K562 (cell line): ENCODE results near the gene CD9. TPM values are rescaled to one million over a fixed set of nuclear protein-coding genes. Genes with fewer than 3 reads are reported as not detected.

Experiments used
- ATAC-seq: fragments of 200-7000 bp; cut with Tn5 transposase; 3 replicates; pipeline ENCODE4 v1.9.1; 2020; ENCODE audit warnings: moderate library complexity
- BruUV-seq: library from RNA; stranded (reverse); fragments of 400-500 nt; replicated peaks from 2 replicates; lab custom pipeline; 2021; lab: Mats Ljungman, UMichigan
- CTCF ChIA-PET: fragments of 300-600 bp; formaldehyde crosslinking; extraction: SDS; loops from one replicate; lab custom pipeline; 2021; ENCODE audit warnings: low intra/inter-chr PET ratio; lab: Yijun Ruan, JAX
- POLR2A ChIA-PET: fragments of 300-600, 350-650 bp; sonication (Branson Sonifier 250); formaldehyde crosslinking; extraction: SDS; loops from one replicate; lab custom pipeline; 2021; ENCODE audit warnings: antibody characterized with exemption, inconsistent platforms; lab: Yijun Ruan, JAX
- DNase-seq, 4 experiments: peaks; one replicate each; pipeline versions ENCODE4 v3.0.0 to v3.0.0-alpha.2; 2011 to 2018; ENCODE audit warnings: low spot score in 3 of 4, mixed read lengths in 3 of 4; ENCODE audit errors: extremely low read depth in 1 of 4
- FAIRE-seq: peaks from 2 replicates; lab custom pipeline; 2011; peaks lifted over from hg19 to GRCh38; lab: Jason Lieb, UNC
- H2AFZ ChIP-seq: 2 replicates; pipeline ENCODE4 v1.6.0; 2011; ENCODE audit warnings: low read depth, low read length, control low read depth, inconsistent platforms
- H3K27ac ChIP-seq: fragments of 200-600 bp; 3 replicates; pipeline ENCODE4 v1.8.0; 2011; ENCODE audit warnings: low read depth, mild to moderate bottlenecking, control low read depth, inconsistent platforms, low read length, moderate library complexity, mixed read lengths; ENCODE audit errors: extremely low read depth
- H3K27me3 ChIP-seq, 2 experiments: fragments of 300-600 bp in 1 of 2; 2 replicates in 1 of 2; 3 replicates in 1 of 2; pipeline versions ENCODE4 v1.6.0 to v1.8.0; 2011; ENCODE audit warnings: inconsistent platforms in 2 of 2, low read length in 2 of 2, mild to moderate bottlenecking in 1 of 2, mixed read lengths in 1 of 2, moderate library complexity in 1 of 2; ENCODE audit not compliant: control insufficient read depth in 2 of 2, insufficient read depth in 2 of 2
- H3K36me3 ChIP-seq: fragments of 300-600 bp; 3 replicates; pipeline ENCODE4 v1.8.0; 2011; ENCODE audit warnings: mild to moderate bottlenecking, low read length, inconsistent platforms; ENCODE audit not compliant: control insufficient read depth, insufficient read depth
- H3K4me1 ChIP-seq, 2 experiments: fragments of 200-600 bp in 1 of 2; replicated peaks in 1 of 2; 2 replicates in 1 of 2; 3 replicates in 1 of 2; pipeline versions ENCODE4 v1.5.1 to v1.8.0; 2011; ENCODE audit warnings: inconsistent platforms in 2 of 2, low read length in 2 of 2, mild to moderate bottlenecking in 1 of 2, mixed read lengths in 1 of 2, moderate library complexity in 1 of 2; ENCODE audit not compliant: control insufficient read depth in 2 of 2, insufficient read depth in 2 of 2
- H3K4me2 ChIP-seq: 2 replicates; pipeline ENCODE4 v1.6.1; 2011; ENCODE audit warnings: low read length, control low read depth, inconsistent platforms, mixed read lengths; ENCODE audit not compliant: insufficient read depth
- H3K4me3 ChIP-seq: fragments of 200-600 bp; sonication (generic), shearing (Covaris generic); 2 replicates; pipeline ENCODE4 v1.5.1; 2016; ENCODE audit warnings: control low read depth, inconsistent platforms
- H3K79me2 ChIP-seq: fragments of 200-600 bp; 3 replicates; pipeline ENCODE4 v1.8.0; 2011; ENCODE audit warnings: low read length, inconsistent platforms; ENCODE audit not compliant: control insufficient read depth, insufficient read depth
- H3K9ac ChIP-seq, 2 experiments: 2 replicates each; pipeline versions ENCODE4 v1.6.0 to v1.6.1; 2011; ENCODE audit warnings: low read depth in 2 of 2, low read length in 2 of 2, control low read depth in 1 of 2, inconsistent platforms in 1 of 2, mild to moderate bottlenecking in 1 of 2, mixed read lengths in 1 of 2; ENCODE audit not compliant: insufficient read depth in 1 of 2
- H3K9me1 ChIP-seq: one replicate; pipeline ENCODE4 v1.6.0; 2011; ENCODE audit warnings: inconsistent platforms, mild to moderate bottlenecking, low read length, moderate library complexity; ENCODE audit not compliant: control insufficient read depth, insufficient read depth
- H3K9me3 ChIP-seq: replicated peaks from 2 replicates; pipeline ENCODE4 v1.5.1; 2011; ENCODE audit warnings: low read depth, low read length, inconsistent platforms; ENCODE audit not compliant: control insufficient read depth, insufficient read depth
- H4K20me1 ChIP-seq: replicated peaks from 2 replicates; pipeline ENCODE4 v1.6.1; 2011; ENCODE audit warnings: low read length, inconsistent platforms, mixed read lengths; ENCODE audit not compliant: control insufficient read depth, insufficient read depth
- BRCA1 ChIP-seq, 2 experiments: fragments of 450-650 bp in 1 of 2; sonication (generic) in 1 of 2; formaldehyde crosslinking in 1 of 2; IDR thresholded peaks; 2 replicates each; pipeline versions ENCODE4 v1.5.0 to v1.6.1; 2017 to 2020; ENCODE audit warnings: mild to moderate bottlenecking in 1 of 2, missing genetic modification reagents in 1 of 2
- CHD1 ChIP-seq: fragments of 200-600 bp; sonication (generic); IDR thresholded peaks from one replicate; pipeline ENCODE4 v1.6.1; 2012; ENCODE audit warnings: mild to moderate bottlenecking, moderate library complexity, low read length, inconsistent platforms
- CREBBP ChIP-seq: IDR thresholded peaks from one replicate; pipeline ENCODE4 v1.6.1; 2012; ENCODE audit warnings: low read depth, mild to moderate bottlenecking, control low read depth, inconsistent platforms, low read length
- ETV5 ChIP-seq: sonication (generic); formaldehyde crosslinking; IDR thresholded peaks from 2 replicates; pipeline ENCODE4 v1.4.0; 2020; ENCODE audit warnings: low read depth, mild to moderate bottlenecking, missing genetic modification reagents
- EZH2 ChIP-seq: IDR thresholded peaks from 2 replicates; pipeline ENCODE4 v1.6.1; 2012; ENCODE audit warnings: low read depth, mild to moderate bottlenecking, inconsistent platforms, low read length, borderline replicate concordance
- FOSL1 ChIP-seq: fragments of 200-800 bp; sonication (Bioruptor generic); conservative IDR thresholded peaks from 2 replicates; pipeline ENCODE4 v1.6.1; 2016; ENCODE audit warnings: missing genetic modification characterization, missing compliant biosample characterization
- ILF3 ChIP-seq: fragments of 450-650 bp; IDR thresholded peaks from 2 replicates; pipeline ENCODE4 v1.6.1; 2018; ENCODE audit warnings: antibody characterized with exemption, mild to moderate bottlenecking, moderate library complexity, borderline replicate concordance
- JUN ChIP-seq, 2 experiments: sonication (generic) in 1 of 2; formaldehyde crosslinking in 1 of 2; IDR thresholded peaks; 2 replicates each; pipeline versions ENCODE4 v1.6.1 to v1.8.0; 2012 to 2022; ENCODE audit warnings: borderline replicate concordance in 2 of 2, mild to moderate bottlenecking in 2 of 2, improper control_type of control experiment in 1 of 2, low read depth in 1 of 2, low read length in 1 of 2, missing genetic modification reagents in 1 of 2
- L3MBTL2 ChIP-seq: fragments of 450-650 bp; IDR thresholded peaks from 2 replicates; pipeline ENCODE4 v1.6.1; 2016; ENCODE audit warnings: mild to moderate bottlenecking, moderate library complexity
- MEF2D ChIP-seq: conservative IDR thresholded peaks from 2 replicates; pipeline ENCODE4 v1.6.1; 2016; ENCODE audit warnings: low read depth, missing genetic modification characterization, missing compliant biosample characterization
- SMAD1 ChIP-seq: fragments of 150-350 bp; IDR thresholded peaks from 2 replicates; pipeline ENCODE4 v1.6.1; 2014; ENCODE audit warnings: low read length, low read depth; ENCODE audit not compliant: partially characterized antibody
- STAT5B ChIP-seq: fragments of 250-450 bp; sonication (Bioruptor Pico); IDR thresholded peaks from 2 replicates; pipeline ENCODE4 v1.8.0; 2021; ENCODE audit warnings: mild to moderate bottlenecking, inconsistent platforms
- ZNF347 ChIP-seq: fragments of 450-650 bp; formaldehyde crosslinking; IDR thresholded peaks from 2 replicates; pipeline ENCODE4 v1.4.0; 2020; ENCODE audit warnings: low read depth, mild to moderate bottlenecking, moderate library complexity
- ZNF717 ChIP-seq: fragments of 250-450 bp; sonication (Bioruptor Pico); IDR thresholded peaks from 2 replicates; pipeline ENCODE4 v1.5.0; 2021
- ZNF77 ChIP-seq: fragments of 250-450 bp; sonication (Bioruptor Pico); IDR thresholded peaks from 2 replicates; pipeline ENCODE4 v1.5.0; 2020
- WGBS: fragments of 100-300 bp; shearing (Covaris generic); methylation state at CpG from one replicate; pipeline ENCODE4 v1.1.6; 2016; ENCODE audit warnings: low coverage, mixed read lengths; ENCODE audit not compliant: insufficient coverage; ENCODE audit errors: missing lambda C conversion rate; 5-methylcytosine and 5-hydroxymethylcytosine counted together
- in situ Hi-C: fragments of 300-500 bp; cut with MboI; formaldehyde crosslinking; loops from 4 replicates; pipeline ENCODE4 v1.15.0; 2018; ENCODE audit warnings: inconsistent platforms, mixed read lengths
- intact Hi-C: fragments of 100-400 bp; cut with micrococcal nuclease; formaldehyde crosslinking; loops from 2 replicates; pipeline ENCODE4 v1.14.2; 2022
- polyA plus RNA-seq, 8 experiments: library from polyadenylated mRNA; depleted of rRNA in 4 of 8; stranded (reverse) in 5 of 8; unstranded in 3 of 8; fragments of >200 nt; fragmentation: Nextera tagmentation in 2 of 8; fragmentation: Illumina TruSeq in 1 of 8; extraction: Ambion mirVana in 2 of 8; extraction: Trizol in 1 of 8; gene quantifications; 2 replicates each; pipeline versions ENCODE4 v1.2.1 to v1.2.3, GENCODE V29; 2011 to 2014; ENCODE audit warnings: inconsistent platforms in 1 of 8, missing spikeins in 1 of 8
- total RNA-seq, 7 experiments: library from RNA; depleted of rRNA in 6 of 7; stranded (reverse); fragments of >200 nt in 6 of 7; fragmentation: Illumina TruSeq in 2 of 7; extraction: Trizol in 2 of 7; gene quantifications; 2 replicates each; pipeline versions ENCODE4 v1.2.1 to v1.2.3, GENCODE V29; 2011 to 2021; ENCODE audit warnings: low replicate concordance in 1 of 7
- TF ChIP-seq, protein P1 (sequence below): fragments of 450-650 bp; IDR thresholded peaks from 2 replicates; pipeline ENCODE4 v1.6.1; 2018; ENCODE audit warnings: mild to moderate bottlenecking, low read depth; ENCODE audit not compliant: partially characterized antibody
- TF ChIP-seq, protein P2 (sequence below): fragments of 250-450 bp; sonication (Bioruptor Pico); IDR thresholded peaks from 2 replicates; pipeline ENCODE4 v1.5.0; 2021; ENCODE audit warnings: mild to moderate bottlenecking, moderate library complexity

Gene CD9
- total and polyA plus RNA-seq, 9 of the 15 experiments (the other 6 are each of a cell fraction or from before 2014, with no cell fraction given): 0.43 to 5.6 (median 0.62) TPM

DNA sequence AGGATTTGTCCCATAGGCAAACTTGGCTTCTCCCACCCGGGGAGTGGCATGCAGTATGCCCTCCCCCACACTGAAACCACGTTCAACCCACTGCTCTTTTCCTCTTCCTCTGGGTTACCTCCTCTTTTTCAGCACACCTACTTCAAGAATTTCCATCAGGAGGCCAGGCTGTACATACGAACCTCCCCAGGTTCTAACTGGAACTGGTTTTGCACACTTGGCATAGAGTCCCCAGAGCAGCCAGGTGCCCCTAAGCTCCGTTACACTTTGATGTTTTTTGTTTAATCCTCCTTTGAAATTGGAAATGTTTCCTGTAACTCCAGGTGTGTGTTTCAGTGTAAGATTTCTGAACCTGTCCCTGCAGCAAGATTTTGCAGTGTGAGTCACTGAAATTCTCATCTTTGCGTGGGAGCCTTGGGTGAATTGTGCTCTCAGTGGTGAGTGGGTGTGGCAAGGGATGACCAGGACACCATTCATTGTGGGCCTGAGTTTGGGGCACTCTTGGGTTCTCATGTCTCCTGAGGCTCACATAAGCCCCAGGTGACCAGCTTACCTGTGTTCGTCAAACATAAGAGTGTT lies 18.2 kb downstream of the CD9 start (continued):
- TF ChIP-seq BRCA1 (IDR thresholded peaks at IDR 0.05) (no peak), BRCA1 (CRISPR knock-in tag; IDR thresholded peaks at IDR 0.05) (no peak), ILF3 (no peak), ZNF717 (CRISPR knock-in tag) (no peak), ZNF77 (no peak)
- TF ChIP-seq, protein P1, sequence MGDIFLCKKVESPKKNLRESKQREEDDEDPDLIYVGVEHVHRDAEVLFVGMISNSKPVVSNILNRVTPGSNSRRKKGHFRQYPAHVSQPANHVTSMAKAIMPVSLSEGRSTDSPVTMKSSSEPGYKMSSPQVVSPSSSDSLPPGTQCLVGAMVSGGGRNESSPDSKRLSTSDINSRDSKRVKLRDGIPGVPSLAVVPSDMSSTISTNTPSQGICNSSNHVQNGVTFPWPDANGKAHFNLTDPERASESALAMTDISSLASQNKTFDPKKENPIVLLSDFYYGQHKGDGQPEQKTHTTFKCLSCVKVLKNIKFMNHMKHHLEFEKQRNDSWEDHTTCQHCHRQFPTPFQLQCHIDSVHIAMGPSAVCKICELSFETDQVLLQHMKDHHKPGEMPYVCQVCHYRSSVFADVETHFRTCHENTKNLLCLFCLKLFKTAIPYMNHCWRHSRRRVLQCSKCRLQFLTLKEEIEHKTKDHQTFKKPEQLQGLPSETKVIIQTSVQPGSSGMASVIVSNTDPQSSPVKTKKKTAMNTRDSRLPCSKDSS: no peak

GRCh38 chr12:6219980-6220379 lies 19.8 kb downstream of the CD9 start:
- peaks cover 17 to 55% of the 10 kb centered on the region in 2 experiments for H3K27me3 ChIP-seq
- DNase-seq: no peak
- H3K9me3 ChIP-seq: no peaks in the 10 kb centered on the region
- 2% methylated on average over 5 of the region's 6 CpGs for WGBS
- no peaks in the 10 kb centered on the region for H3K9me1 ChIP-seq
- H3K36me3 ChIP-seq: no peaks in the 10 kb centered on the region
- CTCF ChIA-PET: no interaction called here
- ATAC-seq: no peak
- POLR2A ChIA-PET: no interaction called here
- H3K4me3 ChIP-seq: no peak overlapping the region
- no peaks in the 10 kb centered on the region for H3K79me2 ChIP-seq
- H3K4me1 ChIP-seq: peaks cover 2 to 5% of the 10 kb centered on the region in 2 experiments; a peak in 4 of 5 replicates
- no peak for FAIRE-seq
- H2AFZ ChIP-seq: no peak overlapping the region
- no TSS peak for BruUV-seq
- no peaks in the 10 kb centered on the region for H4K20me1 ChIP-seq
- H3K27ac ChIP-seq: no peak overlapping the region
- H3K9ac ChIP-seq: no peak overlapping the region
- no peak overlapping the region for H3K4me2 ChIP-seq
- in situ Hi-C loops: no loop called here
- intact Hi-C loops: no loop called here
- no peak for TF ChIP-seq ETV5 (CRISPR knock-in tag)
- TF ChIP-seq EZH2: no peak
- TF ChIP-seq FOSL1: peak; percentile 38; the same call in 1 of the 2 replicates
- TF ChIP-seq, protein P2, sequence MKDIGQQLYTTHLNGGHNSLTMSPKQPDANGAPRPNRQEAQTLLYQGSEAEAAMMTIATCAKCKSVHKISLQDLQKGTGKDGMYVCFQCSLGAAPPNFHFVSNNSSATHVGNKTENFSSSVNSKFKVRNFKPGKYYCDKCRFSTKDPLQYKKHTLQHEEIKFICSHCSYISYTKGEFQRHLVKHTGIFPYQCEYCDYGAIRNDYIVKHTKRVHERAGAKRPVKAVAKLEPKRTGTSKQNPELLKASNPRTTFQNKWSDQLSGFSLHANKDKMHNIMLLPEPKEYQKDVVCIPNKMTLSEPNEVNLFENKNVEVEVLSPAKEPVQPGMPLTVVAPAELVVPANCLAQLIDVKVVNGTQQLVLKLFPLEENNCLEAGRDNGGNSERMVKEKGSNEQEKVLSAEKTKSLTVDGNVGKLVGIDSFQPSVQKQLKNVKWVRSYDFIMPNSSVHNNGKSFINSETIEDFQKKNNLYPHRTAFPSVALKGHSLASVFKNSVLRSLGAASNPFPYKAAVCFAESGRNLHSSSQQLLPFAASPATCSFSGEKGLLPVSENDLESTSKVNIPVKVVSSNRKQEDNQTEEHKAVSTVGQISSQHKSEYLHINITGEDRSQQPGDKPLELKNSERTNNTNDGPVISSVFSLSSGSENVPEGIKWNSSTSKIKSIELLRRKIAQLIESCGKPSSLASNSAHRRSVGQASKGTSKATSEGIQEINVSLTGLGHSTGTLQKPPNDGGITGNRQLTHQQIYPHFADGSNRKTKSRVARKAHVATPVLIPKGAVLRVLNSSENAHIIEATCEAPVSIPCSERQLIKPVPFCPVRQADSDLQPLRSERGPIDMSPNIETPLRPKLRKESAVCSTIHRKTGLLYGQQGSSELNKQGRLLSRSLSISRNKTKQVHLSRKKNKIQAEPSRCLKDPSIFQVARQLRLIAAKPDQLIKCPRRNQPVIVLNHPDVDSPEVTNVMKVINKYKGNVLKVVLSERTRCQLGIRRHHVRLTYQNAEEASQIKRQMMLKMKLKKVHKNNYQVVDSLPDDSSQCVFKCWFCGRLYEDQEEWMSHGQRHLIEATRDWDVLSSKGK (CRISPR knock-in tag): no peak
- no peak for TF ChIP-seq CHD1
- no peak for TF ChIP-seq MEF2D (tag)
- no peak for TF ChIP-seq STAT5B (CRISPR knock-in tag)
- TF ChIP-seq L3MBTL2: no peak
- TF ChIP-seq CREBBP: no peak
- TF ChIP-seq ZNF347 (CRISPR knock-in tag): no peak
- TF ChIP-seq JUN (IDR thresholded peaks at IDR 0.05; ENCODE audit: borderline replicate concordance, low read depth, low read length): no peak
- TF ChIP-seq JUN (CRISPR knock-in tag; IDR thresholded peaks at IDR 0.05; ENCODE audit: borderline replicate concordance): no peak
- TF ChIP-seq SMAD1: no peak
